Gastrocnemius medialis (tissue), 4 donors: Measurements from ENCODE around the gene FUT7. TPM values are rescaled to one million over a fixed set of nuclear protein-coding genes. Genes with fewer than 3 reads are reported as not detected.

Source experiments
- ATAC-seq, 2 donors: fragments of 150-250 bp; one replicate each; pipeline ENCODE4 v1.9.1; 2016
- DNase-seq, 2 donors: peaks; one replicate each; pipeline ENCODE4 v3.0.0-alpha.2; 2019
- H3K27ac ChIP-seq, 4 donors: fragments of 200-600 bp; sonication (generic); 1 replicate in 1 of 4; 2 replicates in 3 of 4; pipeline ENCODE4 v1.5.1; 2016 to 2018; ENCODE audit warnings: mild to moderate bottlenecking in 2 of 4, moderate library complexity in 1 of 4
- H3K27me3 ChIP-seq, 3 donors: fragments of 200-600 bp; sonication (generic) in 2 of 3; 1 replicate in 1 of 3; 2 replicates in 2 of 3; pipeline versions ENCODE4 v1.5.1 to v1.6.0; 2016 to 2019; ENCODE audit warnings: mild to moderate bottlenecking in 1 of 3, moderate library complexity in 1 of 3
- H3K36me3 ChIP-seq, 2 donors: fragments of 200-600 bp; sonication (generic) in 1 of 2; one replicate each; pipeline ENCODE4 v1.5.1; 2017 to 2018
- H3K4me1 ChIP-seq, 2 donors: fragments of 200-600 bp; sonication (generic) in 1 of 2; one replicate each; pipeline ENCODE4 v1.5.1; 2016 to 2017; ENCODE audit warnings: mild to moderate bottlenecking in 2 of 2
- H3K4me3 ChIP-seq, 4 donors: fragments of 200-600 bp; sonication (generic) in 3 of 4; 1 replicate in 1 of 4; 2 replicates in 3 of 4; pipeline ENCODE4 v1.5.1; 2016 to 2019; ENCODE audit warnings: mild to moderate bottlenecking in 2 of 4
- H3K9me3 ChIP-seq, 3 donors: fragments of 200-600 bp; sonication (generic) in 2 of 3; 1 replicate in 1 of 3; 2 replicates in 2 of 3; pipeline ENCODE4 v1.5.1; 2016 to 2019
- POLR2A ChIP-seq, 2 donors: fragments of 450-650 bp; IDR thresholded peaks; one replicate each; pipeline ENCODE4 v1.6.1; 2017; ENCODE audit warnings: antibody characterized with exemption in 2 of 2, mild to moderate bottlenecking in 2 of 2, moderate library complexity in 2 of 2
- in situ Hi-C, 4 donors: fragments of 200-750 bp; cut with MboI; loops; one replicate each; pipeline versions ENCODE4 v1.15.0 to v1.8.0; 2017; ENCODE audit warnings: low sequenced_read_pairs in 4 of 4
- intact Hi-C: fragments of 100-400 bp; cut with DNase I; formaldehyde crosslinking; loops from one replicate; pipeline ENCODE4 v1.15.1; 2023; ENCODE audit warnings: low total_unique reads
- total RNA-seq, 4 donors: library from RNA; depleted of rRNA; stranded (reverse); fragments of >200 nt; gene quantifications; one replicate each; pipeline versions ENCODE4 v1.1.0 to v1.2.3, GENCODE V29; 2016
- TF ChIP-seq, protein P1 (sequence below), 5 experiments: fragments of 450-650 bp in 3 of 5; fragments of 200-600 bp in 2 of 5; sonication (generic) in 2 of 5; IDR thresholded peaks in 4 of 5; conservative IDR thresholded peaks in 1 of 5; 1 replicate in 4 of 5; 2 replicates in 1 of 5; pipeline ENCODE4 v1.5.1; 2016 to 2019; ENCODE audit warnings: antibody characterized with exemption in 5 of 5, mild to moderate bottlenecking in 3 of 5, moderate library complexity in 3 of 5

Gene FUT7
- total RNA-seq, 4 donors from 2014 or later = not detected

DNA sequence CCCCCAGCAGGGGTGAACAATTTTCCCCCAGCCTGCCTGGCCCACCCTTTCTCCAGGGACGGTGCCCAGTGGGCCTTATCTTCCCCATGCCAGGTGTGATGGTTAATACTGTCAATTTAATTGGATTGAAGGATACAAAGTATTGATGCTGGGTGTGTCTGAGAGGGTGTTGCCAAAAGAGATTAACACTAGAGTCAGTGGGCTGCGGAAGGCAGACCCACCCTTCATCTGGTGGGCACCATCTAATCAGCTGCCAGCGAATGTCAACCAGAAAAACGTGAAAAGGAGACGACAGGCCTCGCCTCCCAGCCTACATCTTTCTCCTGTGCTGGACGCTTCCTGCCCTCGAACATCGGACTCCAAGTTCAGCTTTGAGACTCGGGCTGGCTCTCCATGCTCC lies 5.6 kb upstream of the FUT7 start:
- H3K27ac ChIP-seq = no peak overlapping the region
- peaks cover 0 to 12% of the 10 kb centered on the region in 2 donors for H3K36me3 ChIP-seq
- ATAC-seq (no peak), DNase-seq (no peak)
- peaks cover 0 to 6% (median 0%) of the 10 kb centered on the region in 3 donors for H3K27me3 ChIP-seq
- intact Hi-C loops = no loop called here
- TF ChIP-seq, protein P1, sequence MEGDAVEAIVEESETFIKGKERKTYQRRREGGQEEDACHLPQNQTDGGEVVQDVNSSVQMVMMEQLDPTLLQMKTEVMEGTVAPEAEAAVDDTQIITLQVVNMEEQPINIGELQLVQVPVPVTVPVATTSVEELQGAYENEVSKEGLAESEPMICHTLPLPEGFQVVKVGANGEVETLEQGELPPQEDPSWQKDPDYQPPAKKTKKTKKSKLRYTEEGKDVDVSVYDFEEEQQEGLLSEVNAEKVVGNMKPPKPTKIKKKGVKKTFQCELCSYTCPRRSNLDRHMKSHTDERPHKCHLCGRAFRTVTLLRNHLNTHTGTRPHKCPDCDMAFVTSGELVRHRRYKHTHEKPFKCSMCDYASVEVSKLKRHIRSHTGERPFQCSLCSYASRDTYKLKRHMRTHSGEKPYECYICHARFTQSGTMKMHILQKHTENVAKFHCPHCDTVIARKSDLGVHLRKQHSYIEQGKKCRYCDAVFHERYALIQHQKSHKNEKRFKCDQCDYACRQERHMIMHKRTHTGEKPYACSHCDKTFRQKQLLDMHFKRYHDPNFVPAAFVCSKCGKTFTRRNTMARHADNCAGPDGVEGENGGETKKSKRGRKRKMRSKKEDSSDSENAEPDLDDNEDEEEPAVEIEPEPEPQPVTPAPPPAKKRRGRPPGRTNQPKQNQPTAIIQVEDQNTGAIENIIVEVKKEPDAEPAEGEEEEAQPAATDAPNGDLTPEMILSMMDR (IDR thresholded peaks at IDR 0.05 in 4 of 5, conservative IDR thresholded peaks at IDR 0.05 in 1 of 5) = no peak
- no peak for TF ChIP-seq POLR2A (IDR thresholded peaks at IDR 0.05)
- peaks cover 0 to 3% of the 10 kb centered on the region in 2 donors for H3K4me1 ChIP-seq
- H3K9me3 ChIP-seq = no peaks in the 10 kb centered on the region
- H3K4me3 ChIP-seq = no peak overlapping the region
- in situ Hi-C loops = loop anchor here in 3 of 4 donors (5.0 to 10.0 kb wide), 3 partner anchors 93 to 253 kb away; partner anchors contain the start of genes C8G (in 1 of the 3) and FBXW5 (in 1 of the 3)

DNA sequence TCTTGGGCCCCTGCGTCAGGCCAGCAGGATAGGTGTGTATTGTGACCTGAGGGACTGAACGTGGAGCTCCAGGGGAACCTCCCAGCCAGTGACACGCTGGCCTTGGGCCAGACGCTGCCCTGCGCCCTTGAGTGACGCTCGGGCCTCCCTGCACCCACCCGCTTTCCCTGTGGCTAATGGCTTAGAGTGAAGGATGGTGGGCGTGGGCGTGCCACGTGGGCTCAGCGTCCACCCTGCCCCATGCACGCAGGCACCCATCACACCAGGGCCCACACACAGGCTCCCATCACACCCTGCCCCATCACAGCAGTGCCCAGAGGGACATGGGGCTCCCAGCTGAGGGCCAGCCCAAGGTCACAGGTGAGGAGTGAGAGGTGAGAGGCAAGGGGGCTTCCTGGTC lies 5.1 kb upstream of the FUT7 start:
- in situ Hi-C loops = loop anchor here in 3 of 4 donors (5.0 to 10.0 kb wide), 3 partner anchors 92 to 252 kb away; partner anchors contain the start of genes C8G (in 1 of the 3) and FBXW5 (in 1 of the 3)
- intact Hi-C loops = no loop called here
- peaks cover 0 to 12% of the 10 kb centered on the region in 2 donors for H3K36me3 ChIP-seq

DNA sequence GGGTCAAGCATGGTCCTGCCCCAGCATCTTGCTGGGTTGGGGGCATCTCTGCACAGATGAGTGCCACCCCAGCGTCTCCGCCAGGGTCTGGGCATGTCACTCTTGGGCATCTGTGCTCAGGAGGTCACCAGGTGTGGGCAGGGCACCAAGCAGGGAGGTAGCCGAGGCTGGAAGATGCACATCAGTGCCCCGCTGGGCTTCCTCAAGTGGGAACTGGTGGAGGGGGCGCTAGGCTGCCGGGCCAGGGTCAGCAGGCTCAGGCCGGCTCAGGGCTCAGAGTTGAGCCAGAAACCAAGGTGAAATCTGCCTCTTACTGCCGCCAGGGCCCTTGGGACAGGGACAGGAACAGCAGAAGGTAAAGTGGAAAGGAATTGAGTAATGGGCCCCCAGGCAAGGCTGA lies 4.0 kb upstream of the FUT7 start:
- Histone ChIP-seq H3K27me3 (peaks cover 0 to 6% (median 0%) of the 10 kb centered on the region in 3 donors), H3K4me3 (no peak overlapping the region), H3K27ac (no peak overlapping the region), H3K9me3 (no peaks in the 10 kb centered on the region), H3K36me3 (peaks cover 0 to 12% of the 10 kb centered on the region in 2 donors), H3K4me1 (peaks cover 0 to 3% of the 10 kb centered on the region in 2 donors)
- DNase-seq = no peak
- intact Hi-C loops (loop anchor here (1.0 kb wide), 1 partner anchor 249 kb away; no protein-coding TSS in a partner anchor), in situ Hi-C loops (loop anchor here in 3 of 4 donors (5.0 to 10.0 kb wide), 3 partner anchors 91 to 251 kb away; partner anchors contain the start of genes C8G (in 1 of the 3) and FBXW5 (in 1 of the 3))
- TF ChIP-seq POLR2A (IDR thresholded peaks at IDR 0.05) = no peak
- TF ChIP-seq, protein P1 (IDR thresholded peaks at IDR 0.05 in 4 of 5, conservative IDR thresholded peaks at IDR 0.05 in 1 of 5) = no peak
- ATAC-seq = no peak

More for the DNA sequence above, 5.1 kb upstream of the FUT7 start:
- Histone ChIP-seq H3K9me3 (no peaks in the 10 kb centered on the region), H3K4me1 (peaks cover 0 to 3% of the 10 kb centered on the region in 2 donors), H3K27ac (no peak overlapping the region), H3K27me3 (peaks cover 0 to 6% (median 0%) of the 10 kb centered on the region in 3 donors), H3K4me3 (no peak overlapping the region)
- DNase-seq = no peak
- TF ChIP-seq POLR2A (IDR thresholded peaks at IDR 0.05) = no peak
- TF ChIP-seq, protein P1 (IDR thresholded peaks at IDR 0.05 in 4 of 5, conservative IDR thresholded peaks at IDR 0.05 in 1 of 5) = no peak
- no peak for ATAC-seq

DNA sequence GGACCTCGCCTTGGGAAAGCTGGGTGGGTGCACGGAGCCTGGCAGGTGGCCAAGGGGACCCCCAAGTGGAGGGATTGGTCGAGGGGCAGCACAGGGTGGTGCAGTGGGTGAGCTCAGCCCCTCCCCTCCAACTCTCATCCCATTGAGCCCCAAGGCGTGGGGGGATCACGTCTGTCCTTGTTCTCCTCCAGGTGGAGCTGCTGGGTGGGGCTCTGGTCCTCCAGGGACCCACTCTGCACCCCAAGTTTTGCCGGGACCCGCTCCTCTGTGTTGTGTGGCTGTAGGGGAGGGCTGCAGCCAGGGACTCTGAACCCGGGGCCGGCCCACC lies 3.6 kb upstream of the FUT7 start:
- Histone ChIP-seq H3K27ac (no peak overlapping the region), H3K9me3 (no peaks in the 10 kb centered on the region), H3K27me3 (peaks cover 0 to 6% (median 0%) of the 10 kb centered on the region in 3 donors), H3K36me3 (peaks cover 0 to 10% of the 10 kb centered on the region in 2 donors), H3K4me3 (no peak overlapping the region), H3K4me1 (peaks cover 0 to 3% of the 10 kb centered on the region in 2 donors)
- no peak for DNase-seq
- in situ Hi-C loops (loop anchor here in 3 of 4 donors (5.0 to 10.0 kb wide), 3 partner anchors 91 to 251 kb away; partner anchors contain the start of genes C8G (in 1 of the 3) and FBXW5 (in 1 of the 3)), intact Hi-C loops (loop anchor here (1.0 kb wide), 1 partner anchor 248 kb away; no protein-coding TSS in a partner anchor)
- ATAC-seq = peak in 1 of 2 donors; percentile 12
- TF ChIP-seq, protein P1 (IDR thresholded peaks at IDR 0.05 in 4 of 5, conservative IDR thresholded peaks at IDR 0.05 in 1 of 5) = peak in 2 of 5 experiments; percentile 8 to 16
- no peak for TF ChIP-seq POLR2A (IDR thresholded peaks at IDR 0.05)
